CD14-positive monocyte (primary cell): ENCODE measurements around the gene MAP2K5. TPM values are rescaled to one million over a fixed set of nuclear protein-coding genes. Genes with fewer than 3 reads are reported as not detected.

Experiments used
- DNase-seq, 3 donors: peaks; one replicate each; pipeline ENCODE4 v3.0.0-alpha.2; 2011 to 2022
- H2AFZ ChIP-seq: 2 replicates; pipeline ENCODE4 v1.6.0; 2012; ENCODE audit warnings: mild to moderate bottlenecking, low read depth, low read length, inconsistent platforms; ENCODE audit not compliant: insufficient read depth, poor library complexity, severe bottlenecking
- H3K27ac ChIP-seq, 2 donors: 1 replicate in 1 of 2; 2 replicates in 1 of 2; pipeline ENCODE4 v1.5.1; 2012 to 2013; ENCODE audit warnings: low read length in 2 of 2, control low read depth in 1 of 2, inconsistent platforms in 1 of 2, low read depth in 1 of 2, mild to moderate bottlenecking in 1 of 2
- H3K27me3 ChIP-seq, 2 donors: one replicate each; pipeline versions ENCODE4 v1.6.0 to v1.6.1; 2011 to 2013; ENCODE audit warnings: low read length in 2 of 2; ENCODE audit not compliant: control insufficient read depth in 2 of 2, insufficient read depth in 2 of 2
- H3K36me3 ChIP-seq, 2 donors: replicated peaks in 1 of 2; 1 replicate in 1 of 2; 2 replicates in 1 of 2; pipeline versions ENCODE4 v1.5.1 to v1.6.1; 2012 to 2013; ENCODE audit warnings: low read length in 2 of 2, control low read depth in 1 of 2, inconsistent platforms in 1 of 2, mild to moderate bottlenecking in 1 of 2; ENCODE audit not compliant: insufficient read depth in 2 of 2, control insufficient read depth in 1 of 2
- H3K4me1 ChIP-seq, 2 donors: 1 replicate in 1 of 2; 2 replicates in 1 of 2; pipeline versions ENCODE4 v1.5.1 to v1.6.1; 2012 to 2013; ENCODE audit warnings: low read length in 2 of 2, control low read depth in 1 of 2, inconsistent platforms in 1 of 2, mild to moderate bottlenecking in 1 of 2, moderate library complexity in 1 of 2; ENCODE audit not compliant: insufficient read depth in 2 of 2, control insufficient read depth in 1 of 2
- H3K4me2 ChIP-seq: replicated peaks from 2 replicates; pipeline ENCODE3; 2012; ENCODE audit warnings: low read length, moderate library complexity, mild to moderate bottlenecking; ENCODE audit not compliant: poor library complexity, severe bottlenecking; ENCODE audit errors: extremely low read depth
- H3K4me3 ChIP-seq, 3 experiments: fragments of 200-600 bp in 1 of 3; sonication (generic) in 1 of 3; replicated peaks in 1 of 3; 1 replicate in 2 of 3; 2 replicates in 1 of 3; pipeline ENCODE4 v1.5.1; 2011 to 2013; ENCODE audit warnings: low read length in 3 of 3, mild to moderate bottlenecking in 3 of 3, control low read depth in 2 of 3, low read depth in 2 of 3, inconsistent platforms in 1 of 3, moderate library complexity in 1 of 3
- H3K79me2 ChIP-seq: 2 replicates; pipeline ENCODE4 v1.6.0; 2012; ENCODE audit warnings: mild to moderate bottlenecking, control low read depth, inconsistent platforms, low read length, moderate library complexity; ENCODE audit not compliant: insufficient read depth
- H3K9ac ChIP-seq: 2 replicates; pipeline ENCODE4 v1.6.0; 2017; ENCODE audit warnings: low read length, mild to moderate bottlenecking; ENCODE audit not compliant: insufficient read depth, poor library complexity, severe bottlenecking
- H3K9me3 ChIP-seq, 2 donors: replicated peaks in 1 of 2; 1 replicate in 1 of 2; 2 replicates in 1 of 2; pipeline versions ENCODE4 v1.5.1 to v1.6.1; 2012 to 2013; ENCODE audit warnings: low read length in 2 of 2, control low read depth in 1 of 2; ENCODE audit not compliant: control insufficient read depth in 1 of 2, insufficient read depth in 1 of 2
- H4K20me1 ChIP-seq: 2 replicates; pipeline ENCODE4 v1.6.0; 2012; ENCODE audit warnings: mild to moderate bottlenecking, low read length, control low read depth, moderate library complexity; ENCODE audit not compliant: insufficient read depth
- H3K27ac Mint-ChIP-seq, 7 donors: one replicate each; pipeline ENCODE4 v1.8.0; 2020; ENCODE audit warnings: mild to moderate bottlenecking in 7 of 7, mixed read lengths in 7 of 7, moderate library complexity in 6 of 7, inconsistent platforms in 2 of 7
- H3K27me3 Mint-ChIP-seq, 3 donors: one replicate each; pipeline ENCODE4 v1.8.0; 2021 to 2022; ENCODE audit warnings: low read depth in 3 of 3, mild to moderate bottlenecking in 3 of 3, mixed read lengths in 3 of 3, moderate library complexity in 3 of 3, inconsistent platforms in 1 of 3
- H3K36me3 Mint-ChIP-seq, 2 donors: one replicate each; pipeline ENCODE4 v1.8.0; 2020; ENCODE audit warnings: mixed read lengths in 2 of 2, inconsistent platforms in 1 of 2, mild to moderate bottlenecking in 1 of 2
- H3K4me1 Mint-ChIP-seq: one replicate; pipeline ENCODE4 v1.8.0; 2020; ENCODE audit warnings: mild to moderate bottlenecking, mixed read lengths
- H3K4me3 Mint-ChIP-seq, 2 donors: one replicate each; pipeline ENCODE4 v1.8.0; 2020; ENCODE audit warnings: mild to moderate bottlenecking in 2 of 2, mixed read lengths in 2 of 2, moderate library complexity in 1 of 2
- H3K9me3 Mint-ChIP-seq, 7 donors: one replicate each; pipeline ENCODE4 v1.8.0; 2020 to 2022; ENCODE audit warnings: mixed read lengths in 7 of 7, mild to moderate bottlenecking in 6 of 7, moderate library complexity in 6 of 7, inconsistent platforms in 2 of 7
- WGBS: methylation state at CpG from one replicate; pipeline ENCODE4 v1.1.5; 2013; ENCODE audit warnings: missing lambda C conversion rate; ENCODE audit not compliant: insufficient coverage; 5-methylcytosine and 5-hydroxymethylcytosine counted together
- intact Hi-C, 2 donors: fragments of 100-400 bp; cut with micrococcal nuclease; formaldehyde crosslinking; loops; one replicate each; pipeline versions ENCODE4 v1.15.0 to v1.15.1; 2023
- polyA plus RNA-seq, 3 donors: library from polyadenylated mRNA; depleted of rRNA in 1 of 3; unstranded in 2 of 3; stranded (reverse) in 1 of 3; fragments of 300-500 nt in 2 of 3; fragments of >200 nt in 1 of 3; fragmentation: Illumina TruSeq in 2 of 3; gene quantifications; 1 replicate in 2 of 3; 2 replicates in 1 of 3; pipeline ENCODE4 v1.2.3, GENCODE V29; 2012 to 2021
- TF ChIP-seq, protein P1 (sequence below): fragments of 200-600 bp; IDR thresholded peaks from one replicate; pipeline ENCODE4 v1.8.0; 2022; ENCODE audit warnings: antibody characterized with exemption, mild to moderate bottlenecking

MAP2K5 gene
- polyA plus RNA-seq, 3 donors: 10.2 to 11.3 (median 10.6) TPM

GRCh38 chr15:67775250-67775649 lies 232.7 kb downstream of the MAP2K5 start:
- no peaks in the 10 kb centered on the region for H4K20me1 ChIP-seq
- no peak overlapping the region for H2AFZ ChIP-seq
- intact Hi-C loops: no loop called here
- TF ChIP-seq, protein P1, sequence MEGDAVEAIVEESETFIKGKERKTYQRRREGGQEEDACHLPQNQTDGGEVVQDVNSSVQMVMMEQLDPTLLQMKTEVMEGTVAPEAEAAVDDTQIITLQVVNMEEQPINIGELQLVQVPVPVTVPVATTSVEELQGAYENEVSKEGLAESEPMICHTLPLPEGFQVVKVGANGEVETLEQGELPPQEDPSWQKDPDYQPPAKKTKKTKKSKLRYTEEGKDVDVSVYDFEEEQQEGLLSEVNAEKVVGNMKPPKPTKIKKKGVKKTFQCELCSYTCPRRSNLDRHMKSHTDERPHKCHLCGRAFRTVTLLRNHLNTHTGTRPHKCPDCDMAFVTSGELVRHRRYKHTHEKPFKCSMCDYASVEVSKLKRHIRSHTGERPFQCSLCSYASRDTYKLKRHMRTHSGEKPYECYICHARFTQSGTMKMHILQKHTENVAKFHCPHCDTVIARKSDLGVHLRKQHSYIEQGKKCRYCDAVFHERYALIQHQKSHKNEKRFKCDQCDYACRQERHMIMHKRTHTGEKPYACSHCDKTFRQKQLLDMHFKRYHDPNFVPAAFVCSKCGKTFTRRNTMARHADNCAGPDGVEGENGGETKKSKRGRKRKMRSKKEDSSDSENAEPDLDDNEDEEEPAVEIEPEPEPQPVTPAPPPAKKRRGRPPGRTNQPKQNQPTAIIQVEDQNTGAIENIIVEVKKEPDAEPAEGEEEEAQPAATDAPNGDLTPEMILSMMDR: no peak
- no peak overlapping the region for H3K4me3 ChIP-seq
- no peak overlapping the region for H3K4me3 Mint-ChIP-seq
- DNase-seq: no peak
- WGBS: no CpG with 5 or more reads among the region's 2 CpGs
- peaks cover 15% of the 10 kb centered on the region for H3K4me1 Mint-ChIP-seq
- H3K36me3 ChIP-seq: peaks cover 2 to 13% of the 10 kb centered on the region in 2 donors
- no peak overlapping the region for H3K4me2 ChIP-seq
- H3K79me2 ChIP-seq: no peaks in the 10 kb centered on the region
- no peaks in the 10 kb centered on the region for H3K9me3 ChIP-seq
- no peak overlapping the region for H3K27ac ChIP-seq
- H3K9ac ChIP-seq: no peak overlapping the region
- peaks cover 16 to 28% of the 10 kb centered on the region in 2 donors for H3K36me3 Mint-ChIP-seq
- H3K4me1 ChIP-seq: peaks cover 11 to 13% of the 10 kb centered on the region in 2 donors
- no peaks in the 10 kb centered on the region for H3K9me3 Mint-ChIP-seq
- H3K27ac Mint-ChIP-seq: no peak overlapping the region
- peaks cover 0 to 1% (median 0%) of the 10 kb centered on the region in 3 donors for H3K27me3 Mint-ChIP-seq
- no peaks in the 10 kb centered on the region for H3K27me3 ChIP-seq

GRCh38 chr15:67775998-67776397 lies 233.5 kb downstream of the MAP2K5 start:
- H3K36me3 Mint-ChIP-seq: peaks cover 15 to 25% of the 10 kb centered on the region in 2 donors
- no peak overlapping the region for H3K4me3 Mint-ChIP-seq
- H3K27me3 ChIP-seq: no peaks in the 10 kb centered on the region
- no peak overlapping the region for H2AFZ ChIP-seq
- H3K9ac ChIP-seq: no peak overlapping the region
- DNase-seq: no peak
- no peak overlapping the region for H3K27ac Mint-ChIP-seq
- peaks cover 0 to 1% (median 0%) of the 10 kb centered on the region in 3 donors for H3K27me3 Mint-ChIP-seq
- H3K27ac ChIP-seq: no peak overlapping the region
- no peak overlapping the region for H3K4me3 ChIP-seq
- H4K20me1 ChIP-seq: no peaks in the 10 kb centered on the region
- H3K36me3 ChIP-seq: peaks cover 2 to 13% of the 10 kb centered on the region in 2 donors
- intact Hi-C loops: no loop called here
- H3K79me2 ChIP-seq: no peaks in the 10 kb centered on the region
- no peaks in the 10 kb centered on the region for H3K9me3 Mint-ChIP-seq
- H3K4me2 ChIP-seq: no peak overlapping the region
- TF ChIP-seq, protein P1: no peak
- H3K4me1 Mint-ChIP-seq: peaks cover 22% of the 10 kb centered on the region
- WGBS: 100% methylated on average over 3 of the region's 3 CpGs
- H3K4me1 ChIP-seq: peaks cover 18% of the 10 kb centered on the region in 2 donors
- no peaks in the 10 kb centered on the region for H3K9me3 ChIP-seq
